Activated CD8-positive, alpha-beta memory T cell treated with anti-CD3 and anti-CD28 coated beads for 1 hour (primary cell): Measurements from ENCODE around the gene KIFC3.

Experiments used
- DNase-seq, 2 donors: peaks; one replicate each; pipeline ENCODE4 v3.0.0-alpha.2; 2020; ENCODE audit warnings: low read depth in 1 of 2; ENCODE audit errors: extremely low read depth in 1 of 2

Gene KIFC3

GRCh38 chr16:57770361-57770760, 31.9 kb downstream of the KIFC3 start:
- no peak for DNase-seq

GRCh38 chr16:57769541-57770145, 32.6 kb downstream of the KIFC3 start:
- no peak for DNase-seq

GRCh38 chr16:57766714-57767348, 35.5 kb downstream of the KIFC3 start:
- DNase-seq: no peak

- no peak for DNase-seq
These were observed 37.0 kb downstream of the KIFC3 start for GRCh38 chr16:57765160-57765728.

GRCh38 chr16:57764341-57765159, 37.7 kb downstream of the KIFC3 start:
- no peak for DNase-seq

GRCh38 chr16:57764006-57764340, 38.3 kb downstream of the KIFC3 start:
- no peak for DNase-seq

- no peak for DNase-seq
These were observed 38.8 kb downstream of the KIFC3 start for GRCh38 chr16:57763285-57764005.

- no peak for DNase-seq
These were observed 39.8 kb downstream of the KIFC3 start for GRCh38 chr16:57762365-57763040.

GRCh38 chr16:57761957-57762356, 40.3 kb downstream of the KIFC3 start:
- DNase-seq: no peak

- no peak for DNase-seq
These were observed 41.0 kb downstream of the KIFC3 start for GRCh38 chr16:57761301-57761700.

- DNase-seq: no peak
These were observed 41.7 kb downstream of the KIFC3 start for GRCh38 chr16:57760357-57761160.

GRCh38 chr16:57759541-57760356, 42.5 kb downstream of the KIFC3 start:
- DNase-seq: no peak

- no peak for DNase-seq
These were observed 43.2 kb downstream of the KIFC3 start for GRCh38 chr16:57759131-57759530.

- no peak for DNase-seq
These were observed 43.8 kb downstream of the KIFC3 start for GRCh38 chr16:57758331-57759117.

- no peak for DNase-seq
These were observed 44.4 kb downstream of the KIFC3 start for GRCh38 chr16:57757883-57758282.

GRCh38 chr16:57757326-57757786, 44.9 kb downstream of the KIFC3 start:
- DNase-seq: peak; percentile 67 to 83

- DNase-seq: no peak
These were observed 45.6 kb downstream of the KIFC3 start for GRCh38 chr16:57756424-57757325.
